ENCODE data around the gene SPTSSA.

DNA sequence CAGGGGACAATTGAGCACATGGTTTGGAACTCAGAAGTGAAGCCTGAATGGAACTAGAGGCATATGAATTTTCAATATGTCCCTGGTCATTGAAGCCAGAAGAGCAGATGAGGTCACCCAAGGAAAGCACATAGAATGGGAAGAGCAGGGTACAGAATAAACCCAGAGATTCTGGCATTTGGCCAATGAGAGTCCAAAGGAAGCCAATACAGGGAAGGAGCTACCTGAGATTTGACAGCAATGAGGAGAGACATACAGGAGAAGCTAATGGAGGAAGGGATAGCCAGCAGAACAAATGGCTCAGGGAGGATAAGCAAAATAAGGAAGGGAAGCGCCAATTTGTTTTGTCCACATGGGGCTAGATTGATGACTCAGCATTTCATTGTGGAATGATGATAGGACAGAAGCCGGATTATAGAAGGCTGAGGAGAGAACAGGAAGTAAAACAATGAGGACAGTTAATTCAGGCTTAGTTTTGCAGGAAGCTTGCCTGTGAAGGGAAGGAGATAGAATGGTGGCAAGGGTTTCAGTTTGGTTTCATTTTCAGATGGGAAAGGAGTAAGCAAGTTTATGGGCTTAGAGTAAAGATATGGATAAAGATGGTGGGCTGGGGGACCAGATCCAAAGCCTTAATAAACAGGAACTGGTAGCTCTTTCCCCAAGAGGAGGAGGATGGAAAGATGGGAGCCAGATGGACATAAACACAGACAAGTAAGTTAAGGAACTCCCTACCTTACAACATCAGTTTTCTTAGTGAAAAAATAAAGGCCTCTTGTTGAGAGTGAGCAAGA is 3.2 kb upstream of the SPTSSA start:
- no peak for TF ChIP-seq POLR2A (IDR thresholded peaks at IDR 0.05; ENCODE audit: low read depth, low read length)
- TF ChIP-seq TAF1 (IDR thresholded peaks at IDR 0.05; ENCODE audit: low read depth, low read length), result no peak
- no peak for TF ChIP-seq POLR2AphosphoS5 (IDR thresholded peaks at IDR 0.05; ENCODE audit: low read depth, low read length)
- TF ChIP-seq PAX5 (IDR thresholded peaks at IDR 0.05; ENCODE audit: insufficient read depth, low read length, severe bottlenecking), result no peak
- no peak for TF ChIP-seq POU2F2 (IDR thresholded peaks at IDR 0.05; ENCODE audit: low read depth, low read length)
- no peak for TF ChIP-seq SPI1 (IDR thresholded peaks at IDR 0.05; ENCODE audit: low read depth, low read length)
